ENCODE data around the gene KDM4C. TPM values are rescaled to one million over a fixed set of nuclear protein-coding genes. Genes with fewer than 3 reads are reported as not detected.

KDM4C gene
- total and polyA plus RNA-seq, 2 donors (not counting 1 experiment from before 2014, with no cell fraction given) = 13.0 to 39.0 TPM

- Histone ChIP-seq H3K4me1 (ENCODE audit: control insufficient read depth, extremely low read depth, insufficient read depth, low read length) (no peaks in the 10 kb centered on the region), H3K79me2 (ENCODE audit: control insufficient read depth, insufficient read depth, low read length) (no peaks in the 10 kb centered on the region), H3K9ac (ENCODE audit: insufficient read depth, low read length) (no peak overlapping the region), H4K20me1 (ENCODE audit: control insufficient read depth, extremely low read depth, insufficient read depth, low read length) (no peaks in the 10 kb centered on the region), H3K9me3 (ENCODE audit: control insufficient read depth, insufficient read depth, low read depth, low read length) (no peaks in the 10 kb centered on the region), H3K4me3 (replicated peaks in 1 of 4; ENCODE audit: control extremely low read depth in 1 of 4, insufficient read depth in 1 of 4, low read depth in 3 of 4, low read length in 4 of 4) (no peak overlapping the region), H3K27me3 (ENCODE audit: control insufficient read depth, insufficient read depth, low read length) (no peaks in the 10 kb centered on the region), H3K36me3 (ENCODE audit: control insufficient read depth, insufficient read depth, low read length) (no peaks in the 10 kb centered on the region), H2AFZ (ENCODE audit: low read length) (no peak overlapping the region), H3K27ac (ENCODE audit: insufficient read depth, low read length) (no peak overlapping the region), H3K4me2 (ENCODE audit: extremely low read depth, insufficient read depth, low read length) (no peak overlapping the region)
- TF ChIP-seq CTCF (conservative IDR thresholded peaks at IDR 0.05 in 1 of 2, IDR thresholded peaks at IDR 0.05 in 1 of 2; ENCODE audit: low read depth in 1 of 2, low read length in 2 of 2) (no peak), EZH2 (IDR thresholded peaks at IDR 0.05; ENCODE audit: low read length, missing control alignments) (no peak)
- no peak for DNase-seq (ENCODE audit: low read depth in 2 of 2)
These were observed 314.1 kb downstream of the KDM4C start for GRCh38 chr9:7071916-7072315.

- Histone ChIP-seq H3K4me1 (ENCODE audit: control insufficient read depth, extremely low read depth, insufficient read depth, low read length) (no peaks in the 10 kb centered on the region), H3K4me3 (replicated peaks in 1 of 4; ENCODE audit: control extremely low read depth in 1 of 4, insufficient read depth in 1 of 4, low read depth in 3 of 4, low read length in 4 of 4) (no peak overlapping the region), H2AFZ (ENCODE audit: low read length) (no peak overlapping the region), H3K79me2 (ENCODE audit: control insufficient read depth, insufficient read depth, low read length) (no peaks in the 10 kb centered on the region), H3K36me3 (ENCODE audit: control insufficient read depth, insufficient read depth, low read length) (no peaks in the 10 kb centered on the region), H4K20me1 (ENCODE audit: control insufficient read depth, extremely low read depth, insufficient read depth, low read length) (no peaks in the 10 kb centered on the region), H3K9me3 (ENCODE audit: control insufficient read depth, insufficient read depth, low read depth, low read length) (no peaks in the 10 kb centered on the region), H3K27me3 (ENCODE audit: control insufficient read depth, insufficient read depth, low read length) (no peaks in the 10 kb centered on the region), H3K4me2 (ENCODE audit: extremely low read depth, insufficient read depth, low read length) (no peak overlapping the region), H3K27ac (ENCODE audit: insufficient read depth, low read length) (no peak overlapping the region), H3K9ac (ENCODE audit: insufficient read depth, low read length) (no peak overlapping the region)
- TF ChIP-seq EZH2 (IDR thresholded peaks at IDR 0.05; ENCODE audit: low read length, missing control alignments) = no peak
- no peak for TF ChIP-seq CTCF (conservative IDR thresholded peaks at IDR 0.05 in 1 of 2, IDR thresholded peaks at IDR 0.05 in 1 of 2; ENCODE audit: low read depth in 1 of 2, low read length in 2 of 2)
- DNase-seq (ENCODE audit: low read depth in 2 of 2) = no peak
These were observed 315.9 kb downstream of the KDM4C start for GRCh38 chr9:7073706-7074105.

- Histone ChIP-seq H3K4me3 (replicated peaks in 1 of 4; ENCODE audit: control extremely low read depth in 1 of 4, insufficient read depth in 1 of 4, low read depth in 3 of 4, low read length in 4 of 4) (no peak overlapping the region), H3K36me3 (ENCODE audit: control insufficient read depth, insufficient read depth, low read length) (no peaks in the 10 kb centered on the region), H3K9ac (ENCODE audit: insufficient read depth, low read length) (no peak overlapping the region), H2AFZ (ENCODE audit: low read length) (no peak overlapping the region), H4K20me1 (ENCODE audit: control insufficient read depth, extremely low read depth, insufficient read depth, low read length) (no peaks in the 10 kb centered on the region), H3K9me3 (ENCODE audit: control insufficient read depth, insufficient read depth, low read depth, low read length) (no peaks in the 10 kb centered on the region), H3K79me2 (ENCODE audit: control insufficient read depth, insufficient read depth, low read length) (no peaks in the 10 kb centered on the region), H3K4me2 (ENCODE audit: extremely low read depth, insufficient read depth, low read length) (no peak overlapping the region), H3K27ac (ENCODE audit: insufficient read depth, low read length) (no peak overlapping the region), H3K27me3 (ENCODE audit: control insufficient read depth, insufficient read depth, low read length) (no peaks in the 10 kb centered on the region), H3K4me1 (ENCODE audit: control insufficient read depth, extremely low read depth, insufficient read depth, low read length) (no peaks in the 10 kb centered on the region)
- DNase-seq (ENCODE audit: low read depth in 2 of 2) = no peak
- TF ChIP-seq CTCF (conservative IDR thresholded peaks at IDR 0.05 in 1 of 2, IDR thresholded peaks at IDR 0.05 in 1 of 2; ENCODE audit: low read depth in 1 of 2, low read length in 2 of 2) (no peak), EZH2 (IDR thresholded peaks at IDR 0.05; ENCODE audit: low read length, missing control alignments) (no peak)
These were observed 317.4 kb downstream of the KDM4C start for GRCh38 chr9:7075154-7075553.
